Activated CD4-positive, alpha-beta T cell treated with anti-CD3 and anti-CD28 coated beads for 1 hour (primary cell): ENCODE data around the gene UBE2M.

Experiments
- DNase-seq: peaks from one replicate; pipeline ENCODE4 v3.0.0-alpha.2; 2020

The UBE2M gene

DNA sequence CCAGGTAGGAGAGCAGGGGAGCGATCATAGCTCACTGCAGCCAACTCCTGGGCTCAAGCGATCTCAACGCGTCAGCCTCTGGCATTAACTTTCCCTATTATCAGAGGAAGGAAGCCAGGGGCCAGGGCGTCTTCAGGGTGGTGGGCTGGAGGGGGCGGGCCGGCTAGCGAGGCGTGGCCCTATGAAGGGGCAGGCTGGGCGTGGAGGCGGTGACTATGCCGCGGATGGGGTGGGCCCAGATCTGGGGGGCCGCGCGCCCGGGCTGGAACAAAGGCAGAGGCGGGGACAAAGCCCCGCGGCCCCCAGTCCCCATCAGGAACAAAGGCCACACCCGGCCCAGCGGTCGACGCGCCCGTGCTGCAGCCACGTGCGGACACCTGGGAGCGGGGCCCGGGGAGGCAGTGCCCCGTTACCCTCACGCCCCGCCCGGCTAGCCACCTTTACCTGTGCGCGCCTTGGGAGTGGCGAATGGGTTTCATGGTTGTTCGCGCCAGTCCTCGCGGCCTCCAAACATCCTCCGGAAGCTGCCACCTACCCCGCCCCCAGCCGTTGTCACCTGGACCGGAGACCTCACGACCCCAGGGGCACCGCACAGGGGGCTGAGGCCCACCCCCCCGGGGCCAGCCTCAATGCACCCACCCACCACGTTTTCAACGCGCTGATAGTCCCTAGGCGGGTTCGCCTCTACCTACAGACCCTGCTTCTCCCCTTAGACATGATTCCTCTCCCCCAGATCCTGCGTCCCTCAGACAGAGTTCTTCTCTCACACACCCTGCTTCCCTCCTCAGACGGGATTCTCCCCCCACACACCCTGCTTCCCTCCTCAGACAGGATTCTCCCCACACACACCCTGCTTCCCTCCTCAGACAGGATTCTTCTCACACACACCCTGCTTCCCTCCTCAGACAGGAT, 19.9 kb downstream of the UBE2M start:
- no peak for DNase-seq

DNA sequence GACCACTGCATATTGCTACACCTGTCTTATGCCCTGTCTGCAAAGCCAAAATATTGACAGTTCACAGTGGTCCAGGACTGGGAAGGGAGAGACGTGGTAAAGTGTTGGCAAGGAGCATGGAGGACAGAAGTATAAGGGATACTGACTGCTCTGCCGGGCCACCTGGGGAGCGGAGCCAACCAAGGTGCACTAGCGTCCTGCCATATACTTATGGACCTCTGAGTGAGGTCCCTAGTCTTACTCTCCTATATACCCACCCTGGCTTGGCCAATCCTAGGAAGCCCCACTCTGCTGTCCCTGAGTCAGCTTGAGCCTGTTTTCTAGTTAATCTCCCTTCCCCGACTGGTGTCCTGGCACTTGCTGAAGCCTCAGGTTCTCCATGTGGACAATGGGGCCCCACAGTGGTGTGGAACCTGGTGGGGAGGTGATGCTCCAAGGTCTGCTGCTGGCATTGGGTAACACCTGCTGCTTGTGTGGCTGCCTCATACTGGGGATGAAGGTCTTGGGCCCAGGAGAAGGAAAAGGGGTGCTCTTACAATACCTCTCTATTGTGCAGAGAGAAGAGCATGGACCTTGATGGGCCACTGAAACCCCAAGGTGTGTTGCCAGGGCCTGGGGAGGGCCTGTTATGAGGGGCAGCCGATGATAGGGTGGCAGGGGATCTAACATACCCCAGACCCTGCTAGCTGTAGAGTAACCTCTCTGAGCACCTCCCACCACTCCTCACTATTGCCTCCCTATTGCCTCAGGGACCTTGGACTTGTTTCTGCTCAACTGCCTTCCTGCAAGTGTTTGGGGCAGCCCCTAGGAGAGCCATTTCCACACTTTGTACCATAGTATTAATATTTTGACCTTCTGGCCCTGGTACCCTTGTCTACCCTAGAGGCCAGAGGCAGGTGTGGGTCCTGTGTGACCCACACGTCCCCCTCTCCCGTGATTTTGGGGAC, 21.3 kb downstream of the UBE2M start:
- no peak for DNase-seq

DNA sequence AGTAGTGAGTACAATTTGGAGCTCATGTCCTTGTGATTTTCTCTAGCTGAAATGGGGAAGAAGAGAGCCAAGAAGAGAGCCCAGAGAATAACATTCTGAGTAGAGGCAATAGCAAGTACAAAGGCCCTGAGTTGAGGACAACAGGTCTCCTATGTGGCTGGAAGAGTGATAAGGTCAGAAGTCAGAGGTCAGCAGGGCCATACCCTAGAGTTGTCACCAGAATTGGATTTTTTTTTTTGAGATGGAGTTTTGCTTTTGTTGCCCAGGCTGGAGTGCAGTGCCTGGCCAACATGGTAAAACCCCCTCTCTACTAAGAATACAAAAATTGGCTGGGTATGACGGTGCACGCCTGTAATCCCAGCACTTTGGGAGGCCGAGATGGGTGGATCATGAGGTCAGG, 22.6 kb downstream of the UBE2M start:
- no peak for DNase-seq

DNA sequence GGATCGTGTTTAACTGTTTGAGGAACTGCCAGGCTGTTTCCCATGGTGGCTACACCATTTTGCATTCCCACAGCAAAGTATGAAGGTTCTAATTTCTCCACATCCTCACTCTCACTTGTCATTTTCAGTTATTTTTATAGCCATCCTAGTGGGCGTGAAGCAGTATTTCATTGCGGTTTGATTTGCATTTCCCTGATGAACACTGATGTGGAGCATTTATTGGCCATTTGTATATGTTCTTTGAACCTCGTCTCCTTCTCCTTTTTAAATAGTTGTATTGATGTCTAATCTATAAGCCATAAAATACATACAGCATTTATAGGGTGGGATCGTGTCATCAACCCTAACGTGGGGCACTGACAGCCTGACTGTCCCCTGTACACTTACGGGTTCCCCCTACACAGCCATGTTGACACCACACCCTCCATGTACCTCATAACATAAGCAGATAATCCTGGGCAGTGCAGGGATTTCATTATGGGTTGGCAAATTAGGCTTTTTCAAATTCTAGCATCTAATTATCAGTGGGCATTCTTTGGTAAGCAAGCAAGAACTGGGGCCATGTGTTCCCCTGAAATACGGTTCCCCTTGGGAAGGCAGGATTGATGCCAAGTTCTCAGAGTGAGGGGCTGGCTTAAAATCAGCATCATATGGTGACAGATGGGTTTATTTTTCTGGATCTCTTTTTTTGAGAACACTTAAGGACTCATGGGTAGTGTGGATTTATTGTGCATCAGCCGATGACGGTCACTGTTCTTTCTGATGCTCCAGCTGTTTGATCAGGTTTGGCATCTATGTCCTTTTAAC, 27.2 kb downstream of the UBE2M start:
- no peak for DNase-seq

DNA sequence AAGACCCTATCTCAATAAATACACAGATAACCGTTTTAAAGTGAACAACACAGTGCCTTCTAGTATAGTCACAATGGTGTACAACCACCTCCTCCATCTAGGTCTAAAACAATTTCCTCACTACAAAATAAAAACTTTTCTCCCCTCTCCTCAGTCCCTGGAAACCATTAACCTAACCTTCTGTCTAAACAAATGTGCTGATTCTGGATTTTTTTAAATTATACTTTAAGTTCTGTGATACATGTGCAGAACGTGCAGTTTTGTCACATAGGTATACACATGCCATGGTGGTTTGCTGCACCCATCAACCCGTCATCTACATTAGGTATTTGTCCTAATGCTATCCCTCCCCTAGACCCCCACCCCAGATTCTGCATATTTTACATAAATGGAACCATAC, 29.0 kb downstream of the UBE2M start:
- no peak for DNase-seq

DNA sequence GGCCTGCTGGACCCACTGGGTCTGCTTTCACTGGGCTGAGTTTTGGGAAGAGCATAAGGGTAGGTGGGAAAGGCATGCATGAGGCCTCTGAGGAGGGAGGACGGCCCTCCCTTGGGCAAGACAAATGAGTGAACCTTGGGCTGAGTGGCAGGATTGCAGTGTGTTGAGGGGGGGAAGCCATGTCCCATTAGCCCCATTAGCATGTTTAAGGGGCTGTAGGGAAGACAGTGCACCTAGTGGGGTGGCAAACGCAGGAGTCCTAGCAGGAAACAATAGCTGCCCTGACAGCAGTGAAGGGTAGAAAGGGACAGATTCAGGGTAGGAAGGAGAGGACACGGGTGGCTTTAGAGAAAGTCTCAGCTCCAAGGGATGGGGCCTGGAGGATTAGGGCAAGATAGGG, 35.7 kb downstream of the UBE2M start:
- no peak for DNase-seq

DNA sequence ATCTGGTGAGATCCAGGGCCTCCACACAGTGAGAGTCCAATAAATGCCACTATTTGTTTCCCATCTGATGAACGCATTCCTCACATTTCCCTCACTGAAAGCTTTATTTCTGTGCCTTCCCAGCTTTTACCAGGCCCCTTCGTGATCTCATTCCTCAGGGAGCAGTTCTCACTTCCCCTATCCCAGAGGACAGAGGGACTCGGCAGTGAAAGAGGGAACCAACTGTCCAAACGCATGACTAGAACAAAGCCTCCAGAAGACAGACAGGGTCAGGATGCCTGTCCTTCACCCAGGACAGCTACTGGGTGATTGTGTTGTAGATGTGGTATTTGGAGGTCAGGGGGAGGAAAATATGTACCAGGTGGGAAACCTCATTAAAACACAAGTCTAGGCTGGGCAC, 36.8 kb downstream of the UBE2M start:
- DNase-seq, result no peak

DNA sequence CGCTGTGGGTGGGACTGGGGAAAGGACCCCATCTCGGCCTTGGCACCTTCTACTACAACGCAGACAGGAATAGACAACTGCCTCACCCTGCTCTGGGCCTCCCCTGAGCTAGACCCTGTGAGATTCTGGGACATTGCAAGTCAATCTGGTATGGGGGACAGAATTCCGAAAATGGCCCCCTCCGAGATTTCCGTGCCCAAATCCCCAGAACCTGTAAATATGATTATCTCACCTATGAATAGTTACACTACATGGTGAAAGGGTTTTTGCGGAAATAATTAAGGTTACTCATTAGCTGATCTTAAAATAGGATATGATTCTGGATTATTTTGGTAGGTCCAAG, 38.2 kb downstream of the UBE2M start:
- DNase-seq, result no peak

DNA sequence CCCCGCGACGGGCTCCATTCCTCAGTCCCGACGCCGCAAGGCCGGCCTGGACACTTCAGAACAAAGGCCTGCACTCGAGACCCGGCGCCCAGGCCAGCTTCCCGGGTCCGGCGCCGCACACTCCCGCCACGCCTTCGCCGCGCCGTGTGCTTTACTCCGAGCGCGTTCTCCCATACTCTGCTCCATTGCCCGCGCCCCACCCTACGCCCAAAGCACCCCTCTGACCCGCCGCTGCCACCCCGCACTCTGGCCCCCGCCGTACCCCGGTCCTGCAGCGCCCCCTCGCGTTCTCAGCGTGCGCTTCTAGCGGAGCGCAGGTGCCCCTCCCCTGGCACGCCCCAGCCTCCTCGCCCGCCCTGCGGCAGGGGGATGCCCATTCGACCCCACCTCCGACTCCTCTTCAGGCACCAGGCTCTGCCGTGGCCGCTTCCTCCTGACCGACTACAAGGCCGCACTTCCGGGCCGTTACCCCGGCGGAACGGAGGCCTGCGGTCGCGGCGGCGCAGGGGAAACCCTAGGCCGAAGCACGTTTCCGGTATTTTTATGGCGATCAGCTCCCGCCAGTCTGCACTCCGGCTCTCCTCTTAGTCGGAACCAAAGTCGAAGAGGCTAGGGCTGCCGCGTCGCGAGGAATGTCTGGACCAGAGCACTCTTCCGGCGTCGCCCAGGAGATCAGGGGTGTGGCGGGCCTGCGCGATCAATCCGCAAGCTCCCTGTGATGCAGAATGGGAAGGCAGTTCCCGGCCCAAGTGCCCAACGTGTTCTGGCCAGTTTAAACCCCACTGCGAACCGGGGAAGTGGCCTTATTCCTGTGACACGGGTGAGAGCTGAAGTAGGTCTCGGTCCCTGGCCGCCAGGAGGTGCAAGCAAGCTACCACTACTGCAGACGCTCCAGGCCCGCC, 38.8 kb downstream of the UBE2M start, which contains the start of gene ZBTB45:
TSS of gene ZBTB45 (minus strand) at position 456 of the 902 bp plus-strand sequence. CDS start 2,137 bp downstream, outside the sequence.
- peak; percentile 77 for DNase-seq

DNA sequence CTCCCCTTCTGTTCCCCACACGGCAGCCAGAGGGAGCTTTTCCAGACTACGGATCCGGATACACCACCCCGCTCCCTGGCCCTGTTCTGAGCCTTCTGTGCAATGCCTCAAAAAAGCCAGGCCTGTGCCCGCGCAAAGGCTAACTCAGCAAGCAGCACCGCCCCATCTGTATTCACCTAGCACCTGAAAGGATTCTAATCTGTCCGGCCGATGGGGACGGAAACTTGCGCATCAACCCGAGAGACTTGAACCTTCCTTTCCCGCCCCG, 39.4 kb downstream of the UBE2M start:
- no peak for DNase-seq

DNA sequence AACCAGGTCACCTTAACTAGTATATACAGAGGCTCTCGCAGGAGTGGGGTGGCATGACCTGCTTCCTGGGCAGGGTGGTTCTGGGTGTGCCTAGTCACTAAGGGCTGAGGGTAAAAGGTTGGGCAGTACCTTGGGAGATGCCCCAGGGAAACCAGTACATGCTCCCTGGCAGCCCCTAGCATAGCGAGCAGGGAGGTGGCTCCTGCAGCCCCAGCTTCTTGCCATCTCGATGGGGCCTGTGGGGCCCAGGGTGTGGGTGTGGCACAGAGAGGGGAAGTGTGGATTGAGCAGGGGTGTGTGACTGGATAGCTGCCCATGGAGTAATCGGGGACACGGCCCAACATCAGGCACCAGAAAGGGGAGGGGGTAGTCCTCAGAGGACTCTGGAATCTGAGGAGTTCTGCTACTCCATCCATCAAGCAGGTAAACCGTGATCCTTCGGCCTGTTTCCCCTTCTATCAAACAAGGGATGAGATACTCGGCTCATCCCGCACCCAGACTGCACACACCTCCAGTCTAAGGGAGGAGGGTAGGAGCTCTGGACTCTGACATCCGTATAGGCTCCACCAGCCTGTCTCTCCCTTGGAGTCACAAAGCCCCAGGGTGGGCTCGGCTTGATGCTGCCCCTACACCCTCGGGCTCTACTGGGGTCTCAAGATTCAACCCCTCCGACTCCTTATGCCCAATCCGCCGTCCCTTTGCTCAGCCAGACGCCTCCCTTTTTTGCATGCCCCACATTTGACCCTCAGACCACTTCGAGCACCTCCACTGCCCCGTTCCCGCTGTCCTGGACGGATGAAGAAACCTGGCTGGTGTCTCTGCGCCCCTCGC, 39.9 kb downstream of the UBE2M start:
- no peak for DNase-seq

DNA sequence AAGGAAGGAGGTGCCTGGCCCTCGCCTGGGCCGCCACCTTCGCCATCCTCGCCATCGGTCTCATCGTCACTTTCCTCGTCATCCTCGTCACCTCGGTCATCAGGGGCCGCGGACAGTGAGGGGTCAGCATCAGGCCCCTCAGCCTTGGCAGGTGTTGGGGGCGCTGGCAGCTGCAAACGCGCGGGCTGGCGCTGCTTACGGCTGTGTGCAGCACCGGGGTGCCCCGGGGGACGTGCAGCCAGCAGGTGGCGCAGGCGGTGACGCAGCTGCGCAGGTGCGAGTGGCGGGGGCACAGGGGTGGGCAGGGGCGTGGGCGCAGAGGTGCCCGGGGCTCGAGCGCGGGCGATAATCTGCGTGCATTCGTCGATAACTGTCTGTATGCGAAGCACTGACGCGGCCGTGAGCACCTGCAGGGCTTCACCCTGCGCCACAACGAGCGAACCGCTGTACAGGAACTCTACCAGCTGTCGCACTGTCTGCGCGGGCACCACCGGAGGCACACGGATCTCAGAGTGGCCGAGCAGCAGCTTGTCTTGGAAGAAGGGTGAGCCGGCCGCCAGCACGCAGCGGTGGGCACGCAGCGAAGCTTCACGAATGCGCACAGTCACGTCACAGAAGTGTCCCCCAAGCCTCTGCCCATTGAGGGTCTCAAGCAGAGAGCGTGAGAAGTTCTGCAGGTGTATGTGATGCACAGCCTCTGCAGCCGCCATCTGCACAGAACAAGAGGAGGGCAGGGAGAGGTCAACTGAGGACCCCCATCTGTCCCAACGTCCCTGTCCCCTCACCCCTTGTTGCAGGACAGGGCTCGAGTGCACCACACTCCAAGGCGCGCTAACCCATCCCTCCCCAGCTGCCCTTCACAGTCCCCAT, 41.2 kb downstream of the UBE2M start:
- no peak for DNase-seq

DNA sequence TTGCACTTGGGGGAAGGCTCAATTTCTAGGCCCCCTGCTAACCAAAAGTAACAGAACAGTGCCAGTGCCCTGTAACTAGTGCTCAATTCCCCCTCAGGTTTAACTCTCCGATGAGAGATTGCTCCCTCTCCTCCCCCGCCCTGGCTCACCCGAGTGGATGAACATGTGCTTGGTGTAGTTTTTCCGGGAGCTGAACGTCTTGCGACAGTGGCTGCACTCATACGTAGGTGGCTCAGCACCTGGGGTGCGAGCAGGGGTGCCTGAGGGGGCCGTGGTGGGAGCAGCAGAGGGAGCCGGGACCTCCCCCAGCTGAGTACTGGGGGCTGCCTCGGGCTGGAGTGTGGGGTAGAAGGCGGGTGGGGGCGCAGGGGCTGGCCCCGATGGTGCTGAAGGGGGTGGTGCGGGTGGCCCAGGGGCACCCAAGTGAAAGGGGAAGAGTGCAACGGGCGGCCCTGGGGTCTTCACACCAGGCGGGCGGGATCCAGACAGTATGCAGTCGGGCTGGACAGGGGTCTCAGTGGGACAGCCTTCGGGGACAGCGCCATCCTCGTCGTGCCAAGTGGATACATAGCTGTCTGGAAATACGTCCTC, 42.1 kb downstream of the UBE2M start:
- DNase-seq, result no peak

DNA sequence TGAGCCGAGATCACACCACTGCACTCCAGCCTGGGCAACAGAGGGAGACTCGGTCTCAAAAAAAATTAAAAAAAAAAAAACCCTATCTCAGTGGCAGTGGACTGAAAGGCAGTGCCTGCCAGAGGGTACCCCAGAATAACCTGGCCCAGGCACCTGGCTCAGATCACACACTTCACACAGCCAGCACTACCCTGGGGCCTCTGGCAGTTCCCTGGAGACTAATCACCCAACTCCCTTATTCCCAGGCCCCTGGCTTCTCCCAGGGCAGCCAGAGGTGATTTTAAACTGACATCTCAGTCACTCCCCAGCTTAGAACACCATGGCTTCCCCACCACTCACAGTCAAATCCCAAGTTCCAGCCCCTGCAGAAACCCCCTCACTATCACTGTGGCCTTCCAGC, 43.2 kb downstream of the UBE2M start:
- no peak for DNase-seq

DNA sequence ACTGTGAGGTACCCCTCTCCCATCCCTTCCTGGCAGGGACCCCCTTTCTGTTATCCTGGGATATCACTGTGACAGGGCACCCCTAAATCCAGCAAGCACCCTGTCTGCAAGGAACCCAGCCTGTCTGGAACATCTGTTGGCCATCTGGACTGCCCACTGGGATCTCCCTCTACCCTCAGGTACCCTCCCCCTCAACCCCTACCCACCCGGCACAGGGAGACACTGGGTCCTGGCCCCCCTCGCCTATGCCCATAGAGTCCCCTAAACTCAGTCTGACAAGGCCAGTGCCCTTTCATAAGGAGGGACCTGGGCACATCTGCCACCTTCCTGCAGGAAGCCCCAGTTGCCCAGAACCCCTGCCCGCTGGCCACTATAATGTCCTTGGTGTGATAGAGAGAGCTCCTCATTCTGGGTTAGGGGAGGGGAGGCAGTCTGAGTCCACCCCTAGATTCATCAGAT, 43.8 kb downstream of the UBE2M start:
- DNase-seq, result no peak

DNA sequence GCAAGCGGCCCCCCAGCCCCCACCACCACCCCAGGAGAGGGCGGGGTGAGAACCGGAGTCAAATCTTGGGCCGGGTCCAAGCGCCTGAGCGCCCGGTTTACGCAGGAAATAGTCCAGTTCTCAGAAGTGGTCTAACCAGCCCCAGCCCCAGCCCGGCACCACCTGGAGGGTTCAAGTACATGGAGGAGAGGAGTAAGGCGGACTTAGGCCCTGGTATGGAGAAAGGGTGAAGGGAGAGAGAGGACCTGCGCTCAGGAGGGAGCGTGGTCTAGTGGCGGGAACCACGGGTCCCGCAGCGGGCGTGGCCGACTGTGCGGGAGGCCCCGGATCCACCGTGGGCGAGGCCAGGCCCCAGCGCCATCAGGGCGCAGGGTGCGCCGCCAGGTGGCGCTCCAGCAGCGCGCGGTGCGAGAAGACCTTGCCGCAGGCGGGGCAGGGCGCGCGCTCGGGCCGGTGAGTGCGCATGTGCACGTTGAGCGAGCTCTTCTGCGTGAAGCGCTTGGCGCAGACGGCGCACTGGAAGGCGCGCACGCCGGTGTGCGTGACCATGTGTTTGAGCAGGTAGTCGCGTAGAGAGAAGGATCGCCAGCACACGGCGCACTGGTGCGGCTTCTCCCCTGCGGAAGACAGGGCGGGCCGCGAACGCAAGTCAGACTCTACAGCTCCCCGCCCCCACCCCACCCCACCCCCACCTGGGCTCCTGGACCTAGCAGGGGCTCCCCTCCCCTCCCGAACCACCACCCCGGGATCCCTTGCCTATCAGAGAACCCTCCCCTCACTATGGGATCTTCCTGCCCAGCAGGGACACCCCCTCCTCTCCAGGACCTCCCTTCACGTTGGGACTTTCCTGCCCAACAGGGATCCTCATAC, 44.5 kb downstream of the UBE2M start:
- DNase-seq, result peak; percentile 90

DNA sequence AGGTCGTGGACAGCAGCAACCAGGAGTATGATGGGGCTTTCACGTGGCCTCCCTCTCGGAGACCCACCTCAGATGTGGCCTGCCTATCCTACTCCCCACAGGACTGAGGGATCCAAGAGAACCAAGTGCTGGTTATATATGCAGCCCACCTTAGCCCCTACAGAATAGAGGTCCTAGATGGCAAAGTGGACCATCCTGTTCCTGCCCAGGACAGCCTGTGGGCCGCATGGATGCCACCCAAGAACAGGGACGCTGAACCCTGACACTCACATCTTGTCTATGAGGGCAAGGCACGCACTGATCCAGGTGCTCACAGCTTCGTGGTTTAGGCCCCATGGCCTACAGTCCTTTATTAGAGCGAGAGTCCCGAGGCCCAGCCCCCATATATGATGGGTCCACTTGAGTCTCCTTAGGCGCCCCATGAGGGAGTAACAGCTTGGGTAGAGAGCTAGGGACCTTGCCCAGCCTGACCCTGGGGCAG, 45.2 kb downstream of the UBE2M start:
- DNase-seq, result no peak
